DMS114 treated with DMSO at 0.1 percent for 48 hours (cell line): ENCODE measurements around the gene PNCK.

Experiments used
- DNase-seq: peaks from one replicate; lab custom pipeline; 2025; ENCODE audit not compliant: unreplicated experiment; lab: John Stamatoyannopoulos, UW

Gene PNCK

DNA sequence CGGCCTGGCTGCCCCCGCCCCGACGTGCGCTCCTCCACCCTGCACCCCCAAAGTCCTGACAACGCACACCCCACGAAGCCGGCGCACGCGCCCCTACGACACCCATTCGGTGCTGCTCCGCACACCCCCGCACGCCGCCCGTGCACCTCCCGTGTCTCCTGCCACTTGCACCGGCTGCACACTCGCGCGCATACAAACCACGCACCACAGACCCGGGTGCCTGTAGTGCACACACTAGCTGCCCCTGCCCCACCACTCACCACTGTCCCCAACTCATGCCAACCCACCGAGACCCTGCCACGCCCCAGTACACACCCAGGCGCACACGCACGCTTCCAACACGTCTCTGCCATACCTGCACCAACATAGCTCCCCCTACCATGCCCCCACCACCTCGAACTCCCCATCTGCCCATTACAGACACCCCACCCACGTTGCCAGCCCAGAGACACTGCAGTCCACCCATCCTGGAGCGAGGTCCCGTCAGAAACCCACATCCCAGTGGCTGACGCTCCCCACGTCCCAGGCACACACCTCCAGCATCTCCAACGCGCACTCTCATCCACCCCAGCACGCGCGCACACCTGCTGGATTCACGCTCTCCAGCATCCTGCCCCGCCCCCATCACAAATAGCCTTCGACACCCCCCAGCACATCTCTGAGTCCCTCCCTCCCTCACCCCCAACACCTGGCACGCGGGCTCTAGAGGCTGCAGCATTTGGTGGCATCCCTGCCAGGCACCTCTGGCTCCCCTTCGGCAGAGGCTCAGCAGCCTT lies 30.8 kb downstream of the PNCK start:
- DNase-seq: no peak

GRCh38 chrX:153642051-153642654 lies 31.5 kb downstream of the PNCK start:
- no peak for DNase-seq

DNA sequence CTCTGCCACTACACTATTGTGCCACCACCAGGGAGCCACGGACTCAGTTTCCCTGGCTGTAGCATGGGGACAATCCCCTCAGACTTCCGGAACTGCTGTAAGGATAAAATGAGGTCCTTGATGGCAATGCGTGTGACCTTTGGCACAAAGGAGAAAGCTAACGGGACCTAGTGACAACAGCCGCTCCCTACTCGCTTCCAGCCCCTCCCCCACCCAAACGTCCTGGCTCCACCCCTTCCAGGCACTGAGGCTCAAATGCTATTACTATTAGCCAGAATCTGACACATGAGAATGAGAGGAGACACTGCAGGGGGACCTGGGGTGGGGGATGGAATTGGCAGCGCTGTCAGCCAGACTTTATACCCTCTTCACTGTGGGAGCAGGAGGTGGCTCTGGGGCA lies 32.0 kb downstream of the PNCK start:
- DNase-seq: no peak

- DNase-seq: no peak
These were observed 32.7 kb downstream of the PNCK start for GRCh38 chrX:153640736-153641575.

- no peak for DNase-seq
These were observed 33.4 kb downstream of the PNCK start for GRCh38 chrX:153640045-153640686.

DNA sequence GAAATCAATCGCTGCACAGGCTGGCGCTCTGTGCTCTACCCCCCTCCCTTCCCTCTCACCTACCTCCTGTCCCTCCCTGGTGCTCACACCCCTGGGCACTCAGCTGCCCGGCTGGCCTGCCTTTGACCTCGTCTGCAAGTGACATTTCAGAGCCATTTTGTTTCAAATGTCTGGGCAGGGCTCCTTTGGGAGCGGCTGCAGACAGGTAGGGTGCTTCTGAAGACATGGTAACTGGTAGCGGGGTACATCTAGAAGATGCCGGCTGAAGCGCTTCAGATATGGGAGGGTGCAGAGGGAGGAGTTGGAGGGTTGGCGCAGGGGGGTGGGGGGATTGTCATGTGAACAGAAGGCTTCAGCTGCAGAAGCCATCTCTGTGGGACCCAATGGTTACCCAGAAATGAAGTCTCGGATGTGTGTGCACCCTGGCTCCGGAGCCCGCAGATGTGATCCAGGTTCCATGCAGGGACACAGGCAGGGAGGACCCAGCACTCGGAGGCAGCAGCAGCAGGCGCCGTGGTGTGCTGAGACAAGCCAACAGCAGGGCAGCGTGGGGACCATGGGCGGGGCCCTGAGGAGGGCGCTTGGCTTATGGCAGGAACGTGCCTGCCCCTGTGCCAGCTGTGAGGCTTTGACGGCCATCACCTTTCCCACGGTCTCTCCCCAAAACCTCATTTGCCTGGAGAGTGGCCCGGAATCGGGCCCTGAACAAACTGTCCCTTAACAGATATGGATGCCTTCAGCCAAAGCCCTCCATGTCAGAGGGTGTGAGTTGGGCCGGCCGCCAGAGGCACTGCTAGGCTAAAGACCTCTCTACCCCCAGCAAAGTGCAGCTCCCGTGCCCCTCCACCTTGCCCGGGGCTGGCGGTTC lies 34.2 kb downstream of the PNCK start:
- no peak for DNase-seq

DNA sequence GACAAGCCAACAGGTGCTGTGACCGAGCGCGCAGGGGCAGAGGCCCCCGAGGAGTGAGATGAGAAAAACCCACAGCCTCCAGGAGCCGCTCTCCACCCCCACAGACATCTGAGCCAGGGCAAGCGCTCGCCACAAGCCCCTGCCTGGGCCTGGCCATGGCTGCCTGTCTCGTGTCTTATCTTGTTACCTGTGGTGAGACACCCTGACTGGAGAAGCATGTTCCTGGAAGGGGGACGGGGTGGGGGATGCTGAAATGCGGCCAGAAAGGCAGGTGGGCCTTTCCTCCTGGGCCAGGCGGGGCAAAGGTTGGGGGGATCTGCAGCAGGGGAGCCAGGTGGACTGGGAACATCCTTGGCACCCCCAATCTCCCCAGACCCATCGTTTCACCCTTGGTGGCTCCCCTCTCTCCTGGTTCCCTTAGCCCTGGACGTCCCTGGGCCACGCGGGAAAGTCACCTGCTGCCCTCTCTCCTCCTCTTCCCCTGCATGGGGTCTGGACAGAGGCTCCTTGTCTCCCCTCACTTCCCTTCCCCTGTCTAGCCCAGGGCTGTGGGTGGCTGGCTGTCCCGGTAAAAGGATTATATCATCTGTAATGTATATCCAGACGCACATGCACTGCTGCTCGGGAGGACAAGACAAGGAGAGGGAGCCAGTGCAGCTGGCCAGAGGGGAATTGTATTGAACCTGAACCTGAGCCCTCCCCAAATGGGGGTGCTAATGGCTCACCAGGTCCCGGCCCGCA lies 35.0 kb downstream of the PNCK start:
- no peak for DNase-seq

DNA sequence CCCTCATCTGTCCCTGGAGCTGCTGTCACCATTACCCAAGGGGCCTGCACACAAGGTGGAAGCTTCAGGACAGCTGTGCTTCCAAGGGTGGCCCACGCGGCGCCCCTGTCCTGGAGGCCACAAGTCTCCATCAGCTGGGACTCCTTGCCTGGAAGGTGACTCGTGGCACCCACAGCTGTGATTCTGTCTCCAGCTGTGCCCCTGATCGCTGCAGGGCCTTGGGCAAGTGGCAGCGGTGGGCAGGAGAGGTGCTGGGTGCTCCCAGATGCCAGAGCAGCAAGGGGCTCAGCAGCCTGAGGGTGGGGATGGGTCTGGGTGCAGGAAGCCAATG lies 35.6 kb downstream of the PNCK start:
- DNase-seq: no peak

DNA sequence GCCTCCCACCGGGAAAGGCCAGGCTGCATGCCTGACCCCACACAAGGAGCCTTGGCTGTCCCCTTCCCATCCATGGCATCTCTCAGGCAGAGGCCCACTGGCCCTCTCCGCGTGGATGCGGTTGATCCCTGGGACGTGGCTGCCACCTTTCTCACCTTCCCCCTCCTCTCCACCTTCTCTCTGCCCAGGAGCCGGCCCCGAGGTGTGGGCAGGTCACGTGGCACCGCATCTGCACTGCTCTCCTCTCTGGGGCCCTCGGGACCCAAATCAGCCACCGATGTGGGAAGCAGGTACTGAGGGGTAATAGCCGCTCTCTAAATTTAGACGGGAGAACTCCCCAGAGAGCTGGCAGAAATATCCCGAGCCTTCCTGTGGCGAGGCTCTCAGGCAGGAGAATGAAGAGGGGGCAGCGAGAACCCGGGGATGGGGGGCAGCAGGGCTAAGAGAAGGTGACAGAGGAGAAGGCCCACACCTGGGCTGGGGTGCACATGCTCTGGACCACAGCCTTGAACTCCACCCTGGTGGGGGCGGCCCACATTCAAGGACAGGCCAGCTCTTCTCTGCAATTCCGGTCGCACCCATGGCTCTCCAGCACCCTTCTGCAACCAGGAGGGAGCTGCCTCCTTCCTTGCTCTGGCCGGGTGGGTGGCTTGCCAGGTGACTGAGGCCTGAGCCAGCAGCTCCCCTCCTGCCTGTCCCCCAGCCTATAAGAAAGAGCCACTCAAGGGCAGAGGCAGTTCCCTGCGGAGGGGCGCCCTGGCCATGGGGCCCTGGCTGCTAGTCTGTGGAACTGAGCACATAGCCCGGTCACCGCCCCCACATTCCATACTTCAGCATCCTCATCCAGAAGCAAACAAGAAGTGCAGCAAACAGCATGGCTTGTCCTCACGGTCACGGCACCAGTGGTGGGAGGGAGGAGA lies 36.2 kb downstream of the PNCK start:
- DNase-seq: no peak

DNA sequence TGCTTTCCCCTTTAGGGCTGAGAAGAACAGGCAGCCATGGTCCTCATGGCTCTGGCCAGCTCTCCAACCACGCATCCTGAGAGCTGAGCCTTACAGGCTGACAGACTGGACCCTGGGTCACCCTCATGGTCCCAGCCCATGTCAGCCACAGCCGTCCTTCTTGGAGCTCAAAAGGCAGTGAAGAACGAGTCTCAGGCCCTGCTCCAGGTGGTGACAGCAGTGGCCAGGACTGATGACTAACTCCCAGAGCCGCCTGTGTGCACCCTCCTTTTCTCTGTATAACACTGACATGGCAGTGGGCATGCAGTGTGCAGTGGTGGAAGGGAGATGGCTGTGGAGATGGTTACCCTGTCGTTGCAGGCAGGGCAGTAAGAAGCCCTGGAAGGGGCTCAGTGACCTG lies 36.9 kb downstream of the PNCK start:
- no peak for DNase-seq

DNA sequence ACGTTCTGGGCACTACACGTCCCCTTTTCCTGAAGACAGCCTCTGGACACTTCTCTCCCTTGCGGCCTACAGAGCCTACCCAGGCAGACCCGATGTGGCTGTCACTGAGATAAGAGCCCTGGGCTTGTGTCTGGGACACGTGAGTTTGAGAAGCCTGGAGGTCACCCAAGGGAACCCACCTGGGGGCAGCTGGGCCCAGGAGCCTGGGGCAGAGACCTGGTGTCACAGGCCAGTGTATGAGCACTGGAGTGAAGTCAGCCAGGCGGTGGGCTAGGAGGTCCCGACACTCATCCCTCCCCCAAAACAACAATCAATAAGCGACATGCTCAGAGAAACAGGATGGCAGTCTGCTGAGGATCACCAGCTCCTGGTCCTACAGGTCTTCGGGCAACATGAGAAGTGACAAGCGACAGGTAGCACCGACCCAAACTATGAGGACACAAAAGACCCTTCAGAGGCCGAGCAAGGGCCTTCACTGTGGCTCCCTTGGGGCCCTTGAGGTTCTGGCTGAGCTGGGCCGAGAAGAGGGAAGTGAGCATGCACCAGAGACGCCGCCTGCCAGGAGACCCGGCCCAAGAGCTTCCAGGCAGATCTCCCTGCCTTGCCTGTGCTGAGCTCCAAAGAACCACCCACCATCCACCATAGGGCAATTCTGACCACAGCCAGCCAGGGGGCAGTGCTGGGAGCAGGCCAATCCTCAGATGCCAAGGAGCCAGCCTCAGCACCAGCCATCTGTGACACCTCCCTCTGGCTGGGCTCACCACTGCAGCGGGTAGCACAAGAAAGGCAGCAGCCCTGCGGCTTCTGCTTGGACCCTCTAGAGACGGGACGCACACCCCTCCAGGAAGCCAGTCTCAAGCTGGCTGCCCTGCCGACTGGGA lies 37.6 kb downstream of the PNCK start:
- no peak for DNase-seq

GRCh38 chrX:153635388-153635787 lies 38.2 kb downstream of the PNCK start:
- DNase-seq: no peak

DNA sequence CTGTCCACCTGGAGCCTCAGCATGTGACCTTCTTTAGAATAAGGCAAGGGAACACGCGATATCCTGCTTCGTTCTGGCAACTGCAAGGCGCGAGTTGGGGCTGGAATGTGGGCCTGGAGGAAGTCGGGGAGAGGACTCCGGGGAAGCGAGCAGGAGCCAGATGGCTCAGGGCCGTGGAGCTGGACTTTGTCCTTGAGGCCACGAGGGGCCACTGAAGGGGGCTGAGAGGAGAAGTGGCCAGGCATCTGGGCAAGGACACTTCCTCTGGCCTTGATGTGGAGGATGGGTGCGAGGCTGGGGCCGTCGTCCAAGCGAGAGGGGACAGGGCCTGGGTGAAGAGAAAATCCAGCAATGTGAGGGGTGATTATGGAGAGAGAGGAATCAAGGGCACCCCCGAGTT lies 38.8 kb downstream of the PNCK start:
- no peak for DNase-seq

- no peak for DNase-seq
These were observed 39.4 kb downstream of the PNCK start for GRCh38 chrX:153634236-153634635.

GRCh38 chrX:153633607-153634180 lies 39.9 kb downstream of the PNCK start:
- no peak for DNase-seq

DNA sequence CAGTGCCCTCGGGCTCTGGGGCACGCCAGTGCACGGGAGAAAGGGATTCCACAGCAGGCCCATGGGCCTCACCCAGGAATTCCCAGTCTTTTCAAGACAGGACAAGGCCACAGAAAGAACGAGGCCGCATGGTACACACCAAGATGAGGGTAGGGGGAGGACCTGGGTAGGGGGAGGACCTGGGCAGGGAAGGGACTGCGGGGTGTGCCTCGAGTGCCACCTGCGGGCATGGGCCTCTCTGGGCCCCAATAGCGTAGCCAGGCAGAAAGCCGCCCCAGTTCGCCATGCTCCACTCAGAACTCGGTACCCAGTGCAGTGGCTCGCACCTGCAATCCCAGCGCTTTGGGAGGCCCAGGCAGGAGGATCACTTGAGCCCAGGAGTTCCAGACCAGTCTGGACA lies 40.6 kb downstream of the PNCK start:
- DNase-seq: no peak

- no peak for DNase-seq
These were observed 41.0 kb downstream of the PNCK start for GRCh38 chrX:153632595-153632946.
